GM23338 (cell line): ENCODE measurements around the gene SH3BP5. TPM values are rescaled to one million over a fixed set of nuclear protein-coding genes. Genes with fewer than 3 reads are reported as not detected.

Experiments
- ATAC-seq: fragments of 200-7000 bp; cut with Tn5 transposase; 3 replicates; pipeline ENCODE4 v1.9.1; 2020
- DNase-seq: peaks from one replicate; pipeline ENCODE4 v3.0.0-alpha.2; 2015; ENCODE audit warnings: low spot score
- H2AFZ ChIP-seq: fragments of 200-600 bp; sonication (generic); 2 replicates; pipeline ENCODE4 v1.8.0; 2016; ENCODE audit warnings: antibody characterized with exemption, mild to moderate bottlenecking, moderate library complexity
- H3F3A ChIP-seq: fragments of 200-600 bp; sonication (generic); replicated peaks from 2 replicates; pipeline ENCODE4 v1.8.0; 2017; ENCODE audit warnings: antibody characterized with exemption, mixed run types, low read depth
- H3K27ac ChIP-seq: fragments of 200-600 bp; sonication (generic); 2 replicates; pipeline ENCODE4 v1.6.1; 2016; ENCODE audit warnings: low read depth
- H3K27me3 ChIP-seq: fragments of 200-600 bp; sonication (generic); 2 replicates; pipeline ENCODE4 v1.8.0; 2016; ENCODE audit warnings: mild to moderate bottlenecking, mixed run types, moderate library complexity; ENCODE audit not compliant: insufficient read depth
- H3K36me3 ChIP-seq: fragments of 200-600 bp; sonication (generic); 2 replicates; pipeline ENCODE4 v1.8.0; 2016; ENCODE audit warnings: mild to moderate bottlenecking; ENCODE audit not compliant: insufficient read depth
- H3K4me1 ChIP-seq: fragments of 200-600 bp; sonication (generic); 2 replicates; pipeline ENCODE4 v1.8.0; 2016; ENCODE audit warnings: mild to moderate bottlenecking, moderate library complexity; ENCODE audit not compliant: insufficient read depth
- H3K4me2 ChIP-seq: fragments of 200-600 bp; sonication (generic); 2 replicates; pipeline ENCODE4 v1.7.1; 2017; ENCODE audit warnings: mixed run types
- H3K4me3 ChIP-seq: fragments of 200-600 bp; sonication (generic); 2 replicates; pipeline ENCODE4 v1.6.1; 2016; ENCODE audit warnings: mixed run types
- H3K79me2 ChIP-seq: fragments of 200-600 bp; sonication (generic); replicated peaks from 2 replicates; pipeline ENCODE4 v1.8.0; 2017; ENCODE audit warnings: mild to moderate bottlenecking; ENCODE audit not compliant: insufficient read depth
- H3K9me2 ChIP-seq: fragments of 200-600 bp; sonication (generic); 2 replicates; pipeline ENCODE4 v1.8.0; 2017; ENCODE audit not compliant: insufficient read depth
- H4K20me1 ChIP-seq: fragments of 200-600 bp; sonication (generic); replicated peaks from 2 replicates; pipeline ENCODE4 v1.8.0; 2017; ENCODE audit warnings: mild to moderate bottlenecking; ENCODE audit not compliant: insufficient read depth
- H3K27ac Mint-ChIP-seq: 2 replicates; pipeline ENCODE4 v1.8.0; 2020; ENCODE audit warnings: inconsistent platforms, mild to moderate bottlenecking, moderate library complexity, mixed read lengths
- H3K27me3 Mint-ChIP-seq: 3 replicates; pipeline ENCODE4 v1.8.0; 2022; ENCODE audit warnings: low read depth, mild to moderate bottlenecking, moderate library complexity, mixed read lengths, inconsistent platforms; ENCODE audit not compliant: insufficient read depth, poor library complexity
- H3K36me3 Mint-ChIP-seq: 3 replicates; pipeline ENCODE4 v1.8.0; 2021; ENCODE audit warnings: low read depth, mild to moderate bottlenecking, inconsistent platforms, moderate library complexity, mixed read lengths
- H3K4me1 Mint-ChIP-seq: 3 replicates; pipeline ENCODE4 v1.8.0; 2020; ENCODE audit warnings: mild to moderate bottlenecking, inconsistent platforms, mixed read lengths
- H3K4me3 Mint-ChIP-seq: 3 replicates; pipeline ENCODE4 v1.8.0; 2021; ENCODE audit warnings: moderate library complexity, mild to moderate bottlenecking, inconsistent platforms, mixed read lengths
- H3K9me3 Mint-ChIP-seq: 3 replicates; pipeline ENCODE4 v1.8.0; 2020; ENCODE audit warnings: moderate library complexity, mild to moderate bottlenecking, inconsistent platforms, mixed read lengths
- CREB1 ChIP-seq: fragments of 250-450 bp; sonication (Bioruptor Pico); IDR thresholded peaks from 2 replicates; pipeline ENCODE4 v1.5.0; 2020; ENCODE audit warnings: low read depth, mild to moderate bottlenecking, moderate library complexity
- NANOG ChIP-seq: IDR thresholded peaks from 2 replicates; pipeline ENCODE4 v1.6.1; 2016; ENCODE audit warnings: antibody characterized with exemption, borderline replicate concordance
- POLR2AphosphoS5 ChIP-seq: IDR thresholded peaks from 2 replicates; pipeline ENCODE4 v1.6.1; 2016; ENCODE audit warnings: antibody characterized with exemption, low read depth
- STAT1 ChIP-seq: IDR thresholded peaks from one replicate; pipeline ENCODE4 v1.6.1; 2016; ENCODE audit warnings: antibody characterized with exemption; ENCODE audit not compliant: unreplicated experiment
- ZNF331 ChIP-seq: fragments of 250-450 bp; sonication (Bioruptor Pico); IDR thresholded peaks from 2 replicates; pipeline ENCODE4 v1.5.0; 2020; ENCODE audit warnings: low read depth, mild to moderate bottlenecking, moderate library complexity
- polyA plus RNA-seq: library from polyadenylated mRNA; unstranded; fragments of >200 nt; fragmentation: Nextera tagmentation; extraction: Ambion mirVana; gene quantifications from 2 replicates; pipeline ENCODE4 v1.2.1, GENCODE V29; 2016
- total RNA-seq: library from RNA; depleted of rRNA; stranded (reverse); fragments of >200 nt; shearing (Covaris generic); gene quantifications from 2 replicates; pipeline ENCODE4 v1.2.3, GENCODE V29; 2014
- TF ChIP-seq, protein P1 (sequence below): IDR thresholded peaks from one replicate; pipeline ENCODE4 v1.6.1; 2018; ENCODE audit warnings: antibody characterized with exemption; ENCODE audit not compliant: unreplicated experiment
- TF ChIP-seq, protein P2 (sequence below): fragments of 250-450 bp; sonication (Bioruptor Pico); IDR thresholded peaks from 2 replicates; pipeline ENCODE4 v1.5.0; 2020; ENCODE audit warnings: mild to moderate bottlenecking, moderate library complexity
- TF ChIP-seq, protein P3 (sequence below), 2 experiments: fragments of 200-600 bp in 1 of 2; sonication (generic) in 1 of 2; conservative IDR thresholded peaks; 2 replicates each; pipeline versions ENCODE4 v1.5.1 to v1.6.1; 2016 to 2017; ENCODE audit warnings: antibody characterized with exemption in 2 of 2, low read depth in 2 of 2, mild to moderate bottlenecking in 2 of 2, moderate library complexity in 1 of 2
- TF ChIP-seq, protein P4 (sequence below): IDR thresholded peaks from 2 replicates; pipeline ENCODE4 v1.6.1; 2016; ENCODE audit warnings: antibody characterized with exemption

Gene SH3BP5
- total and polyA plus RNA-seq, 2 experiments from 2014 or later = 5.8 to 9.1 TPM

DNA sequence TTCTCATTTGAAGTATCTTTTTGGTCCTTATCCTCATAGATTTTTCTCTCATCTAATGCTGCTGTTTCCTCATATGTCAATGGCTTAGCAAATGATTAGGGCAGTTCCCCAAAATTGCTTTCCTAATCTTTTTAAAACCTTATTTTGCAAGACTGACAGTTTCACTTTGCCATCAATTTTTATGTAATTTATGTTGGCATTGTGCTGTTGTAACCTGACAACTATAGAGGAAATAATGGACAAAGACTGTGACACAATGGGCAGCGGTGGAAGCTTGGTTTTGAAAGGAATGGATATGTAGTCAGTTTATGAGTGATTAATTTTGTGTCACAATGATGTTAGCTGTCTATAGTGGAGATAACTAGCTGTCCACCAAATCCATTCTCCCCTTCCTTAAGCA lies 10.6 kb upstream of the SH3BP5 start (continued):
- TF ChIP-seq, protein P1, sequence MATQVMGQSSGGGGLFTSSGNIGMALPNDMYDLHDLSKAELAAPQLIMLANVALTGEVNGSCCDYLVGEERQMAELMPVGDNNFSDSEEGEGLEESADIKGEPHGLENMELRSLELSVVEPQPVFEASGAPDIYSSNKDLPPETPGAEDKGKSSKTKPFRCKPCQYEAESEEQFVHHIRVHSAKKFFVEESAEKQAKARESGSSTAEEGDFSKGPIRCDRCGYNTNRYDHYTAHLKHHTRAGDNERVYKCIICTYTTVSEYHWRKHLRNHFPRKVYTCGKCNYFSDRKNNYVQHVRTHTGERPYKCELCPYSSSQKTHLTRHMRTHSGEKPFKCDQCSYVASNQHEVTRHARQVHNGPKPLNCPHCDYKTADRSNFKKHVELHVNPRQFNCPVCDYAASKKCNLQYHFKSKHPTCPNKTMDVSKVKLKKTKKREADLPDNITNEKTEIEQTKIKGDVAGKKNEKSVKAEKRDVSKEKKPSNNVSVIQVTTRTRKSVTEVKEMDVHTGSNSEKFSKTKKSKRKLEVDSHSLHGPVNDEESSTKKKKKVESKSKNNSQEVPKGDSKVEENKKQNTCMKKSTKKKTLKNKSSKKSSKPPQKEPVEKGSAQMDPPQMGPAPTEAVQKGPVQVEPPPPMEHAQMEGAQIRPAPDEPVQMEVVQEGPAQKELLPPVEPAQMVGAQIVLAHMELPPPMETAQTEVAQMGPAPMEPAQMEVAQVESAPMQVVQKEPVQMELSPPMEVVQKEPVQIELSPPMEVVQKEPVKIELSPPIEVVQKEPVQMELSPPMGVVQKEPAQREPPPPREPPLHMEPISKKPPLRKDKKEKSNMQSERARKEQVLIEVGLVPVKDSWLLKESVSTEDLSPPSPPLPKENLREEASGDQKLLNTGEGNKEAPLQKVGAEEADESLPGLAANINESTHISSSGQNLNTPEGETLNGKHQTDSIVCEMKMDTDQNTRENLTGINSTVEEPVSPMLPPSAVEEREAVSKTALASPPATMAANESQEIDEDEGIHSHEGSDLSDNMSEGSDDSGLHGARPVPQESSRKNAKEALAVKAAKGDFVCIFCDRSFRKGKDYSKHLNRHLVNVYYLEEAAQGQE = no peak
- TF ChIP-seq STAT1 = no peak

DNA sequence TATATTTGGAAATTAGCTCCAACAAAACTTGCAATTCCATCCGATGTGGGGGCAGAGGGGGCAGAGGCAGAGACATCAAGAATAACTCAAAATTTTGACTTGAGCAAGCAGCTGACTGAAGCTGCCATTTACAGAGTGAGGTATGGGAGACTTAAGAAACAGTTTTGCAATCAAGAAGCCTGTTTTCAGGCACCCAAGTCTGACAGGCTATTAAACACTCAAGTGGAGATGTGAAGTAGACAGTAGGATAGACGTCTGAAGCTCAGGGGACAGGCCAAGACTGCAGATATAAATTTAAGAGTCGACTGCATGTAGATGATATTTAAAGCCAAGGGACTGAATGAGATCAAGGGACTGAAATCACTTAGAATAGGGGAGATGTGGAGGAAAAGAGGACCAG lies 9.9 kb upstream of the SH3BP5 start:
- Histone ChIP-seq H3F3A (no peaks in the 10 kb centered on the region), H3K27me3 (no peaks in the 10 kb centered on the region), H3K27ac (no peak overlapping the region), H3K4me1 (no peaks in the 10 kb centered on the region), H4K20me1 (no peaks in the 10 kb centered on the region), H3K79me2 (no peaks in the 10 kb centered on the region), H3K36me3 (no peaks in the 10 kb centered on the region), H2AFZ (no peak overlapping the region), H3K4me2 (no peak overlapping the region), H3K4me3 (no peak overlapping the region), H3K9me2 (0 out of 2 replicates have a peak, but pooled peaks cover 6% of the 10 kb centered on the region)
- H3K4me3 Mint-ChIP-seq = no peak overlapping the region
- H3K9me3 Mint-ChIP-seq = no peaks in the 10 kb centered on the region
- no peaks in the 10 kb centered on the region for H3K4me1 Mint-ChIP-seq
- H3K27ac Mint-ChIP-seq = no peak overlapping the region
- DNase-seq = no peak
- H3K36me3 Mint-ChIP-seq = no peaks in the 10 kb centered on the region
- H3K27me3 Mint-ChIP-seq = no peaks in the 10 kb centered on the region
- no peak for ATAC-seq
- TF ChIP-seq CREB1 (CRISPR knock-in tag) (no peak), ZNF331 (CRISPR knock-in tag) (no peak), STAT1 (no peak), NANOG (no peak), POLR2AphosphoS5 (no peak)
- TF ChIP-seq, protein P2, sequence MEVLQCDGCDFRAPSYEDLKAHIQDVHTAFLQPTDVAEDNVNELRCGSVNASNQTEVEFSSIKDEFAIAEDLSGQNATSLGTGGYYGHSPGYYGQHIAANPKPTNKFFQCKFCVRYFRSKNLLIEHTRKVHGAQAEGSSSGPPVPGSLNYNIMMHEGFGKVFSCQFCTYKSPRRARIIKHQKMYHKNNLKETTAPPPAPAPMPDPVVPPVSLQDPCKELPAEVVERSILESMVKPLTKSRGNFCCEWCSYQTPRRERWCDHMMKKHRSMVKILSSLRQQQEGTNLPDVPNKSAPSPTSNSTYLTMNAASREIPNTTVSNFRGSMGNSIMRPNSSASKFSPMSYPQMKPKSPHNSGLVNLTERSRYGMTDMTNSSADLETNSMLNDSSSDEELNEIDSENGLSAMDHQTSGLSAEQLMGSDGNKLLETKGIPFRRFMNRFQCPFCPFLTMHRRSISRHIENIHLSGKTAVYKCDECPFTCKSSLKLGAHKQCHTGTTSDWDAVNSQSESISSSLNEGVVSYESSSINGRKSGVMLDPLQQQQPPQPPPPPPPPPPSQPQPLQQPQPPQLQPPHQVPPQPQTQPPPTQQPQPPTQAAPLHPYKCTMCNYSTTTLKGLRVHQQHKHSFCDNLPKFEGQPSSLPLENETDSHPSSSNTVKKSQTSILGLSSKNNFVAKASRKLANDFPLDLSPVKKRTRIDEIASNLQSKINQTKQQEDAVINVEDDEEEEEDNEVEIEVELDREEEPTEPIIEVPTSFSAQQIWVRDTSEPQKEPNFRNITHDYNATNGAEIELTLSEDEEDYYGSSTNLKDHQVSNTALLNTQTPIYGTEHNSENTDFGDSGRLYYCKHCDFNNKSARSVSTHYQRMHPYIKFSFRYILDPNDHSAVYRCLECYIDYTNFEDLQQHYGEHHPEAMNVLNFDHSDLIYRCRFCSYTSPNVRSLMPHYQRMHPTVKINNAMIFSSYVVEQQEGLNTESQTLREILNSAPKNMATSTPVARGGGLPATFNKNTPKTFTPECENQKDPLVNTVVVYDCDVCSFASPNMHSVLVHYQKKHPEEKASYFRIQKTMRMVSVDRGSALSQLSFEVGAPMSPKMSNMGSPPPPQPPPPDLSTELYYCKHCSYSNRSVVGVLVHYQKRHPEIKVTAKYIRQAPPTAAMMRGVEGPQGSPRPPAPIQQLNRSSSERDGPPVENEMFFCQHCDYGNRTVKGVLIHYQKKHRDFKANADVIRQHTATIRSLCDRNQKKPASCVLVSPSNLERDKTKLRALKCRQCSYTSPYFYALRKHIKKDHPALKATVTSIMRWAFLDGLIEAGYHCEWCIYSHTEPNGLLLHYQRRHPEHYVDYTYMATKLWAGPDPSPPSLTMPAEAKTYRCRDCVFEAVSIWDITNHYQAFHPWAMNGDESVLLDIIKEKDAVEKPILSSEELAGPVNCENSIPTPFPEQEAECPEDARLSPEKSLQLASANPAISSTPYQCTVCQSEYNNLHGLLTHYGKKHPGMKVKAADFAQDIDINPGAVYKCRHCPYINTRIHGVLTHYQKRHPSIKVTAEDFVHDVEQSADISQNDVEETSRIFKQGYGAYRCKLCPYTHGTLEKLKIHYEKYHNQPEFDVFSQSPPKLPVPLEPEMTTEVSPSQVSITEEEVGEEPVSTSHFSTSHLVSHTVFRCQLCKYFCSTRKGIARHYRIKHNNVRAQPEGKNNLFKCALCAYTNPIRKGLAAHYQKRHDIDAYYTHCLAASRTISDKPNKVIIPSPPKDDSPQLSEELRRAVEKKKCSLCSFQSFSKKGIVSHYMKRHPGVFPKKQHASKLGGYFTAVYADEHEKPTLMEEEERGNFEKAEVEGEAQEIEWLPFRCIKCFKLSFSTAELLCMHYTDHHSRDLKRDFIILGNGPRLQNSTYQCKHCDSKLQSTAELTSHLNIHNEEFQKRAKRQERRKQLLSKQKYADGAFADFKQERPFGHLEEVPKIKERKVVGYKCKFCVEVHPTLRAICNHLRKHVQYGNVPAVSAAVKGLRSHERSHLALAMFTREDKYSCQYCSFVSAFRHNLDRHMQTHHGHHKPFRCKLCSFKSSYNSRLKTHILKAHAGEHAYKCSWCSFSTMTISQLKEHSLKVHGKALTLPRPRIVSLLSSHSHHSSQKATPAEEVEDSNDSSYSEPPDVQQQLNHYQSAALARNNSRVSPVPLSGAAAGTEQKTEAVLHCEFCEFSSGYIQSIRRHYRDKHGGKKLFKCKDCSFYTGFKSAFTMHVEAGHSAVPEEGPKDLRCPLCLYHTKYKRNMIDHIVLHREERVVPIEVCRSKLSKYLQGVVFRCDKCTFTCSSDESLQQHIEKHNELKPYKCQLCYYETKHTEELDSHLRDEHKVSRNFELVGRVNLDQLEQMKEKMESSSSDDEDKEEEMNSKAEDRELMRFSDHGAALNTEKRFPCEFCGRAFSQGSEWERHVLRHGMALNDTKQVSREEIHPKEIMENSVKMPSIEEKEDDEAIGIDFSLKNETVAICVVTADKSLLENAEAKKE (CRISPR knock-in tag) = no peak
- TF ChIP-seq, protein P1 = no peak
- TF ChIP-seq, protein P3, sequence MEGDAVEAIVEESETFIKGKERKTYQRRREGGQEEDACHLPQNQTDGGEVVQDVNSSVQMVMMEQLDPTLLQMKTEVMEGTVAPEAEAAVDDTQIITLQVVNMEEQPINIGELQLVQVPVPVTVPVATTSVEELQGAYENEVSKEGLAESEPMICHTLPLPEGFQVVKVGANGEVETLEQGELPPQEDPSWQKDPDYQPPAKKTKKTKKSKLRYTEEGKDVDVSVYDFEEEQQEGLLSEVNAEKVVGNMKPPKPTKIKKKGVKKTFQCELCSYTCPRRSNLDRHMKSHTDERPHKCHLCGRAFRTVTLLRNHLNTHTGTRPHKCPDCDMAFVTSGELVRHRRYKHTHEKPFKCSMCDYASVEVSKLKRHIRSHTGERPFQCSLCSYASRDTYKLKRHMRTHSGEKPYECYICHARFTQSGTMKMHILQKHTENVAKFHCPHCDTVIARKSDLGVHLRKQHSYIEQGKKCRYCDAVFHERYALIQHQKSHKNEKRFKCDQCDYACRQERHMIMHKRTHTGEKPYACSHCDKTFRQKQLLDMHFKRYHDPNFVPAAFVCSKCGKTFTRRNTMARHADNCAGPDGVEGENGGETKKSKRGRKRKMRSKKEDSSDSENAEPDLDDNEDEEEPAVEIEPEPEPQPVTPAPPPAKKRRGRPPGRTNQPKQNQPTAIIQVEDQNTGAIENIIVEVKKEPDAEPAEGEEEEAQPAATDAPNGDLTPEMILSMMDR (conservative IDR thresholded peaks at IDR 0.05; ENCODE audit: low read depth in 2 of 2) = no peak
- TF ChIP-seq, protein P4, sequence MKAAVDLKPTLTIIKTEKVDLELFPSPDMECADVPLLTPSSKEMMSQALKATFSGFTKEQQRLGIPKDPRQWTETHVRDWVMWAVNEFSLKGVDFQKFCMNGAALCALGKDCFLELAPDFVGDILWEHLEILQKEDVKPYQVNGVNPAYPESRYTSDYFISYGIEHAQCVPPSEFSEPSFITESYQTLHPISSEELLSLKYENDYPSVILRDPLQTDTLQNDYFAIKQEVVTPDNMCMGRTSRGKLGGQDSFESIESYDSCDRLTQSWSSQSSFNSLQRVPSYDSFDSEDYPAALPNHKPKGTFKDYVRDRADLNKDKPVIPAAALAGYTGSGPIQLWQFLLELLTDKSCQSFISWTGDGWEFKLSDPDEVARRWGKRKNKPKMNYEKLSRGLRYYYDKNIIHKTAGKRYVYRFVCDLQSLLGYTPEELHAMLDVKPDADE = no peak
